ENCODE data around the gene TMEM42.

DNA sequence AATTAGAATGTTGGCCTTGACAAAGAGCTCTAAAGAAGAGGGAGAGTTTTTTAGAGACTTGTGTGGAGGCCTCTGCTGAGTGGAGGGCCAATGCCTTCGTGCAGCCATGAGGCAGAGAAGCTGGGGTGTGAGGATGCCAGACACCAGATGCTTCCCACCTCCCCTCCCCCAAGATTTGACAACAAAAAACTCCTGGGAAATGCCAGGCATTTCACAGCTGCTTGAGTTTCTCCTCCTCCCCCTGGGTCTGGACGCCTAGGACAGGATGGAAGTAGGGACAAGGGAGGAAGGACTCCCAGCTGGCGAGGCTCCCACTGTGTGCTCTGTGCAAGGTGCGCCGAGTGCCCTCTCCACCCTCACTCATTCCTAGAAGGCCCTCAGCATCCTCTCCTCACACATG lies 32.8 kb downstream of the TMEM42 start:
- TF ChIP-seq, protein P1, sequence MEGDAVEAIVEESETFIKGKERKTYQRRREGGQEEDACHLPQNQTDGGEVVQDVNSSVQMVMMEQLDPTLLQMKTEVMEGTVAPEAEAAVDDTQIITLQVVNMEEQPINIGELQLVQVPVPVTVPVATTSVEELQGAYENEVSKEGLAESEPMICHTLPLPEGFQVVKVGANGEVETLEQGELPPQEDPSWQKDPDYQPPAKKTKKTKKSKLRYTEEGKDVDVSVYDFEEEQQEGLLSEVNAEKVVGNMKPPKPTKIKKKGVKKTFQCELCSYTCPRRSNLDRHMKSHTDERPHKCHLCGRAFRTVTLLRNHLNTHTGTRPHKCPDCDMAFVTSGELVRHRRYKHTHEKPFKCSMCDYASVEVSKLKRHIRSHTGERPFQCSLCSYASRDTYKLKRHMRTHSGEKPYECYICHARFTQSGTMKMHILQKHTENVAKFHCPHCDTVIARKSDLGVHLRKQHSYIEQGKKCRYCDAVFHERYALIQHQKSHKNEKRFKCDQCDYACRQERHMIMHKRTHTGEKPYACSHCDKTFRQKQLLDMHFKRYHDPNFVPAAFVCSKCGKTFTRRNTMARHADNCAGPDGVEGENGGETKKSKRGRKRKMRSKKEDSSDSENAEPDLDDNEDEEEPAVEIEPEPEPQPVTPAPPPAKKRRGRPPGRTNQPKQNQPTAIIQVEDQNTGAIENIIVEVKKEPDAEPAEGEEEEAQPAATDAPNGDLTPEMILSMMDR (IDR thresholded peaks at IDR 0.05) = no peak
- TF ChIP-seq POLR2AphosphoS5 (IDR thresholded peaks at IDR 0.05) = no peak
- no peak for TF ChIP-seq EP300 (IDR thresholded peaks at IDR 0.05)
- TF ChIP-seq POLR2A (IDR thresholded peaks at IDR 0.05; ENCODE audit: low read depth) = no peak

Data from esophagus muscularis mucosa (tissue), 4 donors.